Measurements from ENCODE around the gene HDAC4. TPM values are rescaled to one million over a fixed set of nuclear protein-coding genes. Genes with fewer than 3 reads are reported as not detected.

The HDAC4 gene
- total and polyA plus RNA-seq, 9 of the 15 experiments (the other 6 are each of a cell fraction or from before 2014, with no cell fraction given): 0.11 to 20.2 (median 4.0) TPM

DNA sequence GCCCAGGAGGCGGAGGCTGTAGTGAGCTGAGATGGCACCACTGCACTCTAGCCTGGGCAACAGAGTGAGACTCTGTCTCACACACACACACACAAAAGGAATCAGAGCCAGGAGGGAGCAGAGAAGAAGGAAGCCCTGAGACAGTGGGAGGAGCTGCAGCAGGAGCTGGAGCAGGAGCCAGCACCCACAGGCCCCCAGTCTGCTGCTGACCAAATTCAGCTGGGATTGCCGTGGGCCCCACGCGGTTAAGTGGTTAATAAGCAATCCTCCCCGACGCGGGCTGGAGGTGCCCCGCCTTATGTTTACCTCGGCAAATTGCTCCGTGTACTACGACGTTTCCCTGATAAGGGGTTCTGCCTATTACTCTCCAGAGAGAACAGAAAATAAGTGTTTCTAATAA, 287.6 kb downstream of the HDAC4 start:
- Histone ChIP-seq H2AFZ (ENCODE audit: low read depth, low read length) (no peak overlapping the region), H3K9me1 (ENCODE audit: control insufficient read depth, insufficient read depth, low read length) (no peaks in the 10 kb centered on the region), H3K27me3 (ENCODE audit: control insufficient read depth in 2 of 2, insufficient read depth in 2 of 2, low read length in 2 of 2) (no peaks in the 10 kb centered on the region), H3K9me3 (replicated peaks; ENCODE audit: control insufficient read depth, insufficient read depth, low read depth, low read length) (no peaks in the 10 kb centered on the region), H4K20me1 (replicated peaks; ENCODE audit: control insufficient read depth, insufficient read depth, low read length) (no peaks in the 10 kb centered on the region), H3K9ac (ENCODE audit: insufficient read depth in 1 of 2, low read depth in 2 of 2, low read length in 2 of 2) (no peak overlapping the region), H3K27ac (ENCODE audit: extremely low read depth, low read depth, low read length) (no peak overlapping the region), H3K79me2 (ENCODE audit: control insufficient read depth, insufficient read depth, low read length) (no peaks in the 10 kb centered on the region), H3K4me1 (replicated peaks in 1 of 2; ENCODE audit: control insufficient read depth in 2 of 2, insufficient read depth in 2 of 2, low read length in 2 of 2) (peaks cover 0 to 3% of the 10 kb centered on the region in 2 experiments; a peak in 2 of 5 replicates), H3K36me3 (ENCODE audit: control insufficient read depth, insufficient read depth, low read length) (0 out of 3 replicates have a peak, but pooled peaks cover 3% of the 10 kb centered on the region), H3K4me3 (no peak overlapping the region), H3K4me2 (ENCODE audit: insufficient read depth, low read length) (no peak overlapping the region)
- ATAC-seq (no peak), FAIRE-seq (no peak), DNase-seq (ENCODE audit: extremely low read depth in 1 of 4, low spot score in 3 of 4) (peak in 2 of 4 experiments; percentile 36 to 37)
- intact Hi-C loops (cut with micrococcal nuclease): no loop called here
- ChIA-PET CTCF (ENCODE audit: low intra/inter-chr PET ratio) (no interaction called here), POLR2A (interaction anchor here (1.5 kb wide), 1 partner anchor 14 kb away, joined by 4 read pairs; no protein-coding TSS in a partner anchor)
- 22% methylated on average over 9 of the region's 12 CpGs for WGBS (ENCODE audit: insufficient coverage, low coverage, missing lambda C conversion rate)
- no peak for TF ChIP-seq ZNF174 (CRISPR knock-in tag; IDR thresholded peaks at IDR 0.05)
- no peak for TF ChIP-seq KAT7 (CRISPR knock-in tag; IDR thresholded peaks at IDR 0.05; ENCODE audit: borderline replicate concordance)
- no peak for TF ChIP-seq TAF9B (IDR thresholded peaks at IDR 0.05; ENCODE audit: partially characterized antibody)
- no peak for TF ChIP-seq CBX2 (IDR thresholded peaks at IDR 0.05; ENCODE audit: insufficient read depth, low read length, poor library complexity, severe bottlenecking)
- no peak for TF ChIP-seq SREBF2 (CRISPR knock-in tag; IDR thresholded peaks at IDR 0.05)
- TF ChIP-seq GATA2 (CRISPR knock-in tag; IDR thresholded peaks at IDR 0.05): no peak
- TF ChIP-seq PYGO2 (tag; IDR thresholded peaks at IDR 0.05): no peak
- no peak for TF ChIP-seq NFATC3 (IDR thresholded peaks at IDR 0.05)
- no peak for TF ChIP-seq GTF2F1 (IDR thresholded peaks at IDR 0.05; ENCODE audit: low read depth, low read length)
- TF ChIP-seq RFX5 (IDR thresholded peaks at IDR 0.05; ENCODE audit: low read depth, low read length): no peak
- TF ChIP-seq NFXL1 (CRISPR knock-in tag; IDR thresholded peaks at IDR 0.05): no peak
- no peak for TF ChIP-seq ZNF507 (tag; conservative IDR thresholded peaks at IDR 0.05)
- no peak for TF ChIP-seq SUPT5H (IDR thresholded peaks at IDR 0.05)
- TF ChIP-seq XRCC5 (IDR thresholded peaks at IDR 0.05; ENCODE audit: low read depth, low read length): no peak
- no peak for TF ChIP-seq MECOM (CRISPR knock-in tag; IDR thresholded peaks at IDR 0.05)
- TF ChIP-seq SLC30A9 (CRISPR knock-in tag; IDR thresholded peaks at IDR 0.05): no peak
- TF ChIP-seq RBM17 (IDR thresholded peaks at IDR 0.05; ENCODE audit: borderline replicate concordance, low read depth, low read length): no peak
- no peak for TF ChIP-seq ZNF311 (CRISPR knock-in tag; IDR thresholded peaks at IDR 0.05)
- no peak for TF ChIP-seq ZNF780A (CRISPR knock-in tag; IDR thresholded peaks at IDR 0.05)
- in situ Hi-C loops (cut with MboI): no loop called here
- BruUV-seq (replicated peaks): no TSS peak
